IMR-90 (cell line): Measurements from ENCODE around the gene OR8S1. TPM values are rescaled to one million over a fixed set of nuclear protein-coding genes. Genes with fewer than 3 reads are reported as not detected.
"Not testable (repeated sequence)": the region's sequence is repeated elsewhere in the genome, so short reads cannot be mapped to it uniquely, and the experiment has no call there.

ENCODE experiments used
- ATAC-seq: fragments of 200-7000 bp; cut with Tn5 transposase; 2 replicates; pipeline ENCODE4 v1.9.1; 2020; ENCODE audit warnings: low read depth, mild to moderate bottlenecking, moderate library complexity
- BruUV-seq: library from RNA; stranded (reverse); fragments of 400-500 nt; replicated peaks from 2 replicates; lab custom pipeline; 2021; lab: Mats Ljungman, UMichigan
- CTCF ChIA-PET: fragments of 300-600 bp; formaldehyde crosslinking; extraction: SDS; loops from one replicate; lab custom pipeline; 2021; ENCODE audit warnings: antibody characterized with exemption; lab: Yijun Ruan, JAX
- POLR2A ChIA-PET: fragments of 300-600 bp; sonication (Branson Sonifier 250); formaldehyde crosslinking; loops from one replicate; lab custom pipeline; 2022; ENCODE audit warnings: antibody characterized with exemption; ENCODE audit not compliant: unreplicated experiment; lab: Charles Lee
- DNase-seq: peaks from one replicate; pipeline ENCODE4 v3.0.0; 2013
- H2AFZ ChIP-seq: replicated peaks from 2 replicates; pipeline ENCODE3; 2013; ENCODE audit warnings: low read length, mild to moderate bottlenecking; ENCODE audit not compliant: poor library complexity
- H2AK5ac ChIP-seq: 2 replicates; pipeline ENCODE4 v1.6.1; 2013; ENCODE audit warnings: low read depth, low read length, inconsistent platforms
- H2AK9ac ChIP-seq: replicated peaks from 2 replicates; pipeline ENCODE3; 2013; ENCODE audit warnings: mild to moderate bottlenecking, low read depth, low read length, moderate library complexity; ENCODE audit not compliant: poor library complexity
- H2BK120ac ChIP-seq: 2 replicates; pipeline ENCODE4 v1.6.1; 2013; ENCODE audit warnings: low read depth, low read length, inconsistent platforms
- H2BK15ac ChIP-seq: 3 replicates; pipeline ENCODE4 v1.6.1; 2013; ENCODE audit warnings: low read depth, low read length, inconsistent platforms
- H2BK20ac ChIP-seq: 2 replicates; pipeline ENCODE4 v1.6.1; 2013; ENCODE audit warnings: low read depth, mild to moderate bottlenecking, inconsistent platforms, low read length, moderate library complexity
- H2BK5ac ChIP-seq: 2 replicates; pipeline ENCODE4 v1.6.1; 2013; ENCODE audit warnings: mild to moderate bottlenecking, low read depth, low read length, inconsistent platforms; ENCODE audit not compliant: poor library complexity, severe bottlenecking
- H3K14ac ChIP-seq: replicated peaks from 2 replicates; pipeline ENCODE4 v1.6.1; 2013; ENCODE audit warnings: low read depth, low read length, inconsistent platforms
- H3K18ac ChIP-seq: 2 replicates; pipeline ENCODE4 v1.6.1; 2013; ENCODE audit warnings: low read depth, low read length, control low read depth
- H3K23ac ChIP-seq: 2 replicates; pipeline ENCODE4 v1.6.1; 2013; ENCODE audit warnings: low read depth, low read length, inconsistent platforms
- H3K27ac ChIP-seq: 2 replicates; pipeline ENCODE4 v1.5.1; 2013; ENCODE audit warnings: mild to moderate bottlenecking, control low read depth, low read length; ENCODE audit not compliant: insufficient read depth
- H3K27me3 ChIP-seq: 2 replicates; pipeline ENCODE4 v1.6.1; 2013; ENCODE audit warnings: low read length; ENCODE audit not compliant: control insufficient read depth, insufficient read depth
- H3K36me3 ChIP-seq: 2 replicates; pipeline ENCODE4 v1.6.1; 2013; ENCODE audit warnings: low read length, mixed read lengths; ENCODE audit not compliant: control insufficient read depth, insufficient read depth
- H3K4ac ChIP-seq: 2 replicates; pipeline ENCODE4 v1.6.1; 2013; ENCODE audit warnings: low read depth, low read length, inconsistent platforms
- H3K4me1 ChIP-seq: 2 replicates; pipeline ENCODE4 v1.6.1; 2013; ENCODE audit warnings: low read length, mixed read lengths; ENCODE audit not compliant: control insufficient read depth, insufficient read depth
- H3K4me2 ChIP-seq: 2 replicates; pipeline ENCODE4 v1.6.1; 2013; ENCODE audit warnings: low read depth, mild to moderate bottlenecking, control low read depth, low read length, moderate library complexity
- H3K4me3 ChIP-seq: 2 replicates; pipeline ENCODE4 v1.5.1; 2013; ENCODE audit warnings: low read depth, mild to moderate bottlenecking, control low read depth, low read length, moderate library complexity; ENCODE audit not compliant: insufficient read depth
- H3K56ac ChIP-seq: 2 replicates; pipeline ENCODE4 v1.6.1; 2013; ENCODE audit warnings: low read length, inconsistent platforms; ENCODE audit not compliant: insufficient read depth; ENCODE audit errors: extremely low read depth
- H3K79me1 ChIP-seq, 2 experiments: 2 replicates each; pipeline ENCODE4 v1.6.1; 2013; ENCODE audit warnings: low read length in 2 of 2, inconsistent platforms in 1 of 2, low read depth in 1 of 2
- H3K9ac ChIP-seq: 2 replicates; pipeline ENCODE4 v1.6.1; 2013; ENCODE audit warnings: low read depth, low read length, control low read depth
- H3K9me1 ChIP-seq: 2 replicates; pipeline ENCODE4 v1.6.1; 2013; ENCODE audit warnings: low read length, inconsistent platforms; ENCODE audit not compliant: insufficient read depth
- H3K9me3 ChIP-seq: 2 replicates; pipeline ENCODE4 v1.6.1; 2013; ENCODE audit warnings: low read length; ENCODE audit not compliant: control insufficient read depth, insufficient read depth
- H4K20me1 ChIP-seq: 2 replicates; pipeline ENCODE4 v1.6.1; 2013; ENCODE audit warnings: low read length, inconsistent platforms; ENCODE audit not compliant: insufficient read depth
- H4K5ac ChIP-seq: 2 replicates; pipeline ENCODE4 v1.6.1; 2013; ENCODE audit warnings: mild to moderate bottlenecking, low read depth, low read length, control low read depth
- H4K8ac ChIP-seq, 2 experiments: 2 replicates each; pipeline ENCODE4 v1.6.1; 2013; ENCODE audit warnings: low read depth in 2 of 2, low read length in 2 of 2, control low read depth in 1 of 2, inconsistent platforms in 1 of 2
- H4K91ac ChIP-seq: 2 replicates; pipeline ENCODE4 v1.6.1; 2013; ENCODE audit warnings: low read depth, low read length, inconsistent platforms; ENCODE audit not compliant: insufficient read depth
- SMC3 ChIP-seq: fragments of 150-350 bp; IDR thresholded peaks from 2 replicates; pipeline ENCODE4 v1.6.1; 2016; ENCODE audit warnings: low read depth, mild to moderate bottlenecking, antibody characterized with exemption, low read length, moderate library complexity
- WGBS, 2 experiments: methylation state at CpG; one replicate each; pipeline versions ENCODE4 v1.1.5 to v1.1.7; 2013; ENCODE audit warnings: missing lambda C conversion rate in 2 of 2; ENCODE audit not compliant: insufficient read length in 1 of 2; ENCODE audit errors: extremely low coverage in 2 of 2; 5-methylcytosine and 5-hydroxymethylcytosine counted together
- dilution Hi-C: fragments of 300-500 bp; cut with HindIII; formaldehyde crosslinking; loops from one replicate; pipeline ENCODE4 v1.14.3; 2018; ENCODE audit warnings: low sequenced_read_pairs; ENCODE audit not compliant: unreplicated experiment
- in situ Hi-C: fragments of 300-500 bp; cut with MboI; formaldehyde crosslinking; loops from 3 replicates; pipeline ENCODE4 v1.14.3; 2019; ENCODE audit warnings: low sequenced_read_pairs, inconsistent platforms, mixed read lengths
- intact Hi-C: fragments of 100-400 bp; cut with micrococcal nuclease; formaldehyde crosslinking; loops from 2 replicates; pipeline ENCODE4 v1.10.0; 2022
- polyA plus RNA-seq, 3 experiments: library from polyadenylated mRNA; depleted of rRNA; stranded (reverse); fragments of >200 nt; gene quantifications; 2 replicates each; pipeline ENCODE4 v1.2.3, GENCODE V29; 2012; ENCODE audit warnings: low replicate concordance in 1 of 3
- total RNA-seq: library from RNA; depleted of rRNA; stranded (reverse); fragments of >200 nt; gene quantifications from 2 replicates; pipeline ENCODE4 v1.2.3, GENCODE V29; 2012

Gene OR8S1
- total and polyA plus RNA-seq, 2 of the 4 experiments (the other 2 are of a cell fraction): not detected

DNA sequence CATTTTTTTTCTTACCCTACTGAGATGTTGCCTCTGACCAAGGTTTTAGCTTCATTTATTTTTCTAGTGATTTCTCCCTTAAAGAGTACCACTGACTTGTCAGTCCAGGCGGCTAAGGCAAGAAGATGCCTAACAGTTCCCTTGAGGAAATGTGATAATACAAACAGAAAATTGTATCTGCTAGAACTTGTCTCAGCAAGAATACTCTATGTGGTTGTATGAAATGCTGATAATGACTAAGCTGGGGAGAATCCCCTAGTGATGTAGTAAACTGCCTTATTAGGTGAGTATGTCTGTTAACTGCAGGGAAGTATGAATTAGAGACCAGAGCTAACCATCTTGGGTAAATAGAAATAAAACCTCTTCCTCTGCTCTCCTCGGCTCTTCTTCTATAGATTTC lies 36.4 kb upstream of the OR8S1 start:
- Histone ChIP-seq H3K56ac (no peak overlapping the region), H2BK120ac (no peak overlapping the region), H2BK5ac (no peak overlapping the region), H3K4me3 (no peak overlapping the region), H2BK15ac (no peak overlapping the region), H2AK9ac (no peak overlapping the region), H3K9me3 (no peaks in the 10 kb centered on the region), H3K4me2 (no peak overlapping the region), H2AK5ac (no peak overlapping the region), H3K4me1 (no peaks in the 10 kb centered on the region), H3K9me1 (no peaks in the 10 kb centered on the region), H3K27me3 (no peaks in the 10 kb centered on the region), H4K91ac (no peak overlapping the region), H4K8ac (no peak overlapping the region), H3K23ac (no peak overlapping the region), H3K9ac (no peak overlapping the region), H3K79me1 (no peaks in the 10 kb centered on the region), H3K27ac (no peak overlapping the region), H4K20me1 (no peaks in the 10 kb centered on the region), H3K14ac (no peak overlapping the region), H2AFZ (no peak overlapping the region), H4K5ac (no peak overlapping the region), H2BK20ac (no peak overlapping the region), H3K4ac (no peak overlapping the region), H3K18ac (no peak overlapping the region), H3K36me3 (no peaks in the 10 kb centered on the region)
- no TSS peak for BruUV-seq
- ChIA-PET POLR2A (no interaction called here), CTCF (no interaction called here)
- ATAC-seq (peak; percentile 40; the same call in 1 of the 2 replicates), DNase-seq (peak; percentile 48)
- no CpG with 5 or more reads among the region's 2 CpGs for WGBS, 2 experiments
- no peak for TF ChIP-seq SMC3
- intact Hi-C loops (no loop called here), in situ Hi-C loops (no loop called here), dilution Hi-C loops (no loop called here)

- H2AK9ac ChIP-seq, H4K91ac ChIP-seq, DNase-seq, in situ Hi-C loops, H2BK120ac ChIP-seq, ATAC-seq, H4K5ac ChIP-seq, H3K36me3 ChIP-seq, H3K4me2 ChIP-seq, H3K23ac ChIP-seq, H3K14ac ChIP-seq, intact Hi-C loops, H3K56ac ChIP-seq, H3K27me3 ChIP-seq, H2BK15ac ChIP-seq, H3K79me1 ChIP-seq, H3K9me1 ChIP-seq, H2BK5ac ChIP-seq, H3K4ac ChIP-seq, H4K20me1 ChIP-seq, H3K4me3 ChIP-seq, dilution Hi-C loops, BruUV-seq, H3K9me3 ChIP-seq, H3K4me1 ChIP-seq, H3K9ac ChIP-seq, H2BK20ac ChIP-seq, H3K27ac ChIP-seq, POLR2A ChIA-PET, H4K8ac ChIP-seq, H3K18ac ChIP-seq, H2AFZ ChIP-seq, CTCF ChIA-PET, H2AK5ac ChIP-seq: not testable (repeated sequence)
- WGBS, 2 experiments: no CpG with 5 or more reads among the region's 7 CpGs
Measured at GRCh38 chr12:48489456-48489855, 36.0 kb upstream of the OR8S1 start.
